HG03575 (cell line): Measurements from ENCODE around the gene EGFLAM.

Source experiments
- ATAC-seq: cut with Tn5 transposase; IDR thresholded peaks from one replicate; pipeline ENCODE4 v1.9.1; 2021; ENCODE audit not compliant: unreplicated experiment, insufficient number of reproducible peaks, low FRiP score; ENCODE audit errors: extremely low read depth

The EGFLAM gene

GRCh38 chr5:38367410-38367809 is 109.1 kb downstream of the EGFLAM start:
- ATAC-seq = no peak

GRCh38 chr5:38367966-38368365 is 109.6 kb downstream of the EGFLAM start:
- ATAC-seq = no peak

GRCh38 chr5:38369692-38370091 is 111.3 kb downstream of the EGFLAM start:
- ATAC-seq = no peak

GRCh38 chr5:38370358-38371100 is 112.2 kb downstream of the EGFLAM start:
- no peak for ATAC-seq

GRCh38 chr5:38371596-38371995 is 113.2 kb downstream of the EGFLAM start:
- no peak for ATAC-seq

- ATAC-seq = no peak
These were observed 115.4 kb downstream of the EGFLAM start for GRCh38 chr5:38373743-38374142.

- ATAC-seq = no peak
These were observed 117.1 kb downstream of the EGFLAM start for GRCh38 chr5:38375423-38375822.

GRCh38 chr5:38376404-38376803 is 118.0 kb downstream of the EGFLAM start:
- ATAC-seq = no peak

GRCh38 chr5:38378579-38378978 is 120.2 kb downstream of the EGFLAM start:
- no peak for ATAC-seq

- no peak for ATAC-seq
These were observed 121.1 kb downstream of the EGFLAM start for GRCh38 chr5:38379350-38379937.

GRCh38 chr5:38380537-38380936 is 122.2 kb downstream of the EGFLAM start:
- no peak for ATAC-seq

GRCh38 chr5:38381361-38381760 is 123.0 kb downstream of the EGFLAM start:
- no peak for ATAC-seq

- ATAC-seq = peak; percentile 90
These were observed 124.5 kb downstream of the EGFLAM start for GRCh38 chr5:38382898-38383297.

- no peak for ATAC-seq
These were observed 125.3 kb downstream of the EGFLAM start for GRCh38 chr5:38383701-38384100.

GRCh38 chr5:38384396-38384795 is 126.0 kb downstream of the EGFLAM start:
- no peak for ATAC-seq

GRCh38 chr5:38387161-38387560 is 128.8 kb downstream of the EGFLAM start:
- no peak for ATAC-seq

GRCh38 chr5:38393636-38394035 is 135.3 kb downstream of the EGFLAM start:
- no peak for ATAC-seq

- no peak for ATAC-seq
These were observed 138.4 kb downstream of the EGFLAM start for GRCh38 chr5:38396766-38397165.

GRCh38 chr5:38400365-38400764 is 142.0 kb downstream of the EGFLAM start:
- no peak for ATAC-seq

- ATAC-seq = no peak
These were observed 142.8 kb downstream of the EGFLAM start for GRCh38 chr5:38401145-38401544.

GRCh38 chr5:38403406-38403805 is 145.0 kb downstream of the EGFLAM start:
- ATAC-seq = no peak
